SK-N-SH (cell line): ENCODE data around the gene LGR6. TPM values are rescaled to one million over a fixed set of nuclear protein-coding genes. Genes with fewer than 3 reads are reported as not detected.
A peak's percentile ranks its signal among the peaks of the same experiment; 100 is the strongest.

Experiments
- CTCF ChIA-PET: fragments of 300-600, 350-600 bp; formaldehyde crosslinking; extraction: SDS; loops from one replicate; lab custom pipeline; 2021; lab: Yijun Ruan, JAX
- POLR2A ChIA-PET: fragments of 350-600 bp; sonication (Branson Sonifier 250); formaldehyde crosslinking; extraction: SDS; loops from one replicate; lab custom pipeline; 2020; ENCODE audit warnings: antibody characterized with exemption, inconsistent platforms; lab: Yijun Ruan, JAX
- DNase-seq: peaks from one replicate; pipeline ENCODE4 v3.0.0; 2012
- H2AFZ ChIP-seq: fragments of 200-600 bp; sonication (generic); 2 replicates; pipeline ENCODE4 v1.8.1; 2016; ENCODE audit warnings: antibody characterized with exemption, mild to moderate bottlenecking, low read depth
- H3F3A ChIP-seq: fragments of 200-600 bp; sonication (generic); replicated peaks from 2 replicates; pipeline ENCODE3; 2016; ENCODE audit warnings: antibody characterized with exemption, mild to moderate bottlenecking; ENCODE audit not compliant: insufficient read depth
- H3K27ac ChIP-seq, 2 experiments: fragments of 200-500 bp in 1 of 2; fragments of 200-600 bp in 1 of 2; sonication (Bioruptor generic) in 1 of 2; sonication (generic), shearing (Covaris generic) in 1 of 2; 2 replicates each; pipeline versions ENCODE4 v1.5.1 to v1.6.1; 2014 to 2016; ENCODE audit warnings: low read depth in 2 of 2, inconsistent platforms in 1 of 2, low read length in 1 of 2, mild to moderate bottlenecking in 1 of 2, mixed read lengths in 1 of 2
- H3K27me3 ChIP-seq: fragments of 200-600 bp; sonication (generic), shearing (Covaris generic); 2 replicates; pipeline ENCODE4 v1.6.1; 2016; ENCODE audit warnings: mixed run types; ENCODE audit not compliant: insufficient read depth
- H3K36me3 ChIP-seq, 2 experiments: fragments of 200-500 bp in 1 of 2; fragments of 200-600 bp in 1 of 2; sonication (Bioruptor generic) in 1 of 2; sonication (generic) in 1 of 2; replicated peaks in 1 of 2; 2 replicates each; pipeline versions ENCODE3 to v1.5.1; 2014 to 2016; ENCODE audit warnings: low read length in 1 of 2, mild to moderate bottlenecking in 1 of 2; ENCODE audit not compliant: insufficient read depth in 2 of 2, control insufficient read depth in 1 of 2
- H3K4me1 ChIP-seq, 2 experiments: fragments of 200-500 bp in 1 of 2; fragments of 200-600 bp in 1 of 2; sonication (Bioruptor generic) in 1 of 2; sonication (generic), shearing (Covaris generic) in 1 of 2; 2 replicates each; pipeline versions ENCODE4 v1.5.1 to v1.6.1; 2014 to 2016; ENCODE audit warnings: low read depth in 1 of 2, low read length in 1 of 2, mixed run types in 1 of 2; ENCODE audit not compliant: insufficient read depth in 2 of 2, control insufficient read depth in 1 of 2
- H3K4me2 ChIP-seq: fragments of 200-600 bp; sonication (generic), shearing (Covaris generic); 2 replicates; pipeline ENCODE4 v1.6.1; 2017; ENCODE audit warnings: mixed run types
- H3K4me3 ChIP-seq, 2 experiments: fragments of 200-500 bp in 1 of 2; fragments of 200-600 bp in 1 of 2; sonication (Bioruptor generic) in 1 of 2; sonication (generic), shearing (Covaris generic) in 1 of 2; 2 replicates each; pipeline versions ENCODE4 v1.5.1 to v1.8.1; 2014 to 2016; ENCODE audit warnings: low read depth in 2 of 2, inconsistent platforms in 1 of 2, low read length in 1 of 2, mild to moderate bottlenecking in 1 of 2, mixed read lengths in 1 of 2, moderate library complexity in 1 of 2
- H3K79me2 ChIP-seq: fragments of 200-600 bp; sonication (generic); 2 replicates; pipeline ENCODE4 v1.8.1; 2017; ENCODE audit warnings: mild to moderate bottlenecking; ENCODE audit not compliant: insufficient read depth
- H3K9ac ChIP-seq: fragments of 200-600 bp; sonication (generic); 2 replicates; pipeline ENCODE4 v1.6.1; 2017; ENCODE audit warnings: mixed run types
- H3K9me2 ChIP-seq: fragments of 200-600 bp; sonication (generic); 2 replicates; pipeline ENCODE4 v1.6.1; 2017; ENCODE audit warnings: mixed run types
- H3K9me3 ChIP-seq: fragments of 200-600 bp; sonication (generic); 2 replicates; pipeline ENCODE4 v1.6.1; 2017; ENCODE audit warnings: mixed run types, mild to moderate bottlenecking, moderate library complexity
- H4K20me1 ChIP-seq: fragments of 200-600 bp; sonication (generic); 2 replicates; pipeline ENCODE4 v1.6.1; 2017; ENCODE audit warnings: mild to moderate bottlenecking, mixed run types; ENCODE audit not compliant: insufficient read depth
- CTCF ChIP-seq: fragments of 200-600 bp; sonication (generic); IDR thresholded peaks from 2 replicates; pipeline ENCODE4 v1.6.1; 2017; ENCODE audit warnings: antibody characterized with exemption, mild to moderate bottlenecking, moderate library complexity
- EZH2phosphoT487 ChIP-seq: fragments of 200-600 bp; sonication (generic); IDR thresholded peaks from 2 replicates; pipeline ENCODE4 v1.6.1; 2017; ENCODE audit warnings: low read depth, mixed run types, mild to moderate bottlenecking, antibody characterized with exemption, moderate library complexity, borderline replicate concordance
- FOSL2 ChIP-seq: IDR thresholded peaks from 2 replicates; pipeline ENCODE4 v1.4.0; 2012; ENCODE audit warnings: low read depth, mild to moderate bottlenecking, moderate library complexity, borderline replicate concordance
- FOXJ3 ChIP-seq: sonication (generic); formaldehyde crosslinking; IDR thresholded peaks from 2 replicates; pipeline ENCODE4 v1.5.1; 2020; ENCODE audit warnings: mild to moderate bottlenecking, missing genetic modification reagents
- GATA2 ChIP-seq: sonication (generic); formaldehyde crosslinking; IDR thresholded peaks from 2 replicates; pipeline ENCODE4 v1.5.0; 2020; ENCODE audit warnings: mild to moderate bottlenecking, missing genetic modification reagents
- IRF3 ChIP-seq: fragments of 150-350 bp; IDR thresholded peaks from 2 replicates; pipeline ENCODE4 v1.6.1; 2016; ENCODE audit warnings: mild to moderate bottlenecking, low read depth, low read length
- JUND ChIP-seq: IDR thresholded peaks from 2 replicates; pipeline ENCODE4 v1.4.0; 2012
- NFIC ChIP-seq: IDR thresholded peaks from 2 replicates; pipeline ENCODE4 v1.4.0; 2012; ENCODE audit warnings: borderline replicate concordance
- NRF1 ChIP-seq: IDR thresholded peaks from 2 replicates; pipeline ENCODE4 v1.6.1; 2012; ENCODE audit warnings: low read depth, mild to moderate bottlenecking, low read length
- POLR2AphosphoS5 ChIP-seq: IDR thresholded peaks from 2 replicates; pipeline ENCODE4 v1.6.1; 2012; ENCODE audit warnings: low read depth, low read length
- REST ChIP-seq: IDR thresholded peaks from 2 replicates; pipeline ENCODE4 v1.6.1; 2012; ENCODE audit warnings: mild to moderate bottlenecking, low read depth, low read length, moderate library complexity
- RFX5 ChIP-seq: IDR thresholded peaks from 2 replicates; pipeline ENCODE4 v1.6.1; 2012; ENCODE audit warnings: mild to moderate bottlenecking, improper control_type of control experiment, low read length
- RXRA ChIP-seq: IDR thresholded peaks from 2 replicates; pipeline ENCODE4 v1.4.0; 2012; ENCODE audit warnings: low read depth, mild to moderate bottlenecking, borderline replicate concordance
- SIN3A ChIP-seq: IDR thresholded peaks from 2 replicates; pipeline ENCODE4 v1.6.1; 2012; ENCODE audit warnings: low read depth, mild to moderate bottlenecking, low read length, moderate library complexity, borderline replicate concordance
- TAF1 ChIP-seq: IDR thresholded peaks from 2 replicates; pipeline ENCODE4 v1.6.1; 2012; ENCODE audit warnings: low read depth, mild to moderate bottlenecking, low read length, moderate library complexity, borderline replicate concordance
- TCF12 ChIP-seq: IDR thresholded peaks from 2 replicates; pipeline ENCODE4 v1.4.0; 2012
- TEAD4 ChIP-seq: IDR thresholded peaks from 2 replicates; pipeline ENCODE4 v1.4.0; 2012; ENCODE audit warnings: mild to moderate bottlenecking, borderline replicate concordance; ENCODE audit not compliant: insufficient read depth
- ZBTB33 ChIP-seq: IDR thresholded peaks from 2 replicates; pipeline ENCODE4 v1.4.0; 2012; ENCODE audit warnings: low read depth, borderline replicate concordance
- WGBS: methylation state at CpG from one replicate; pipeline ENCODE4 v1.1.6; 2017; ENCODE audit warnings: low lambda C conversion rate; 5-methylcytosine and 5-hydroxymethylcytosine counted together
- polyA plus RNA-seq, 3 experiments: library from polyadenylated mRNA; depleted of rRNA; stranded (reverse); fragments of >200 nt; gene quantifications; 2 replicates each; pipeline ENCODE4 v1.2.3, GENCODE V29; 2012

Gene LGR6
- polyA plus RNA-seq, 1 of the 3 experiments (the other 2 are of a cell fraction): 0.03 TPM

- no peak overlapping the region for H3K4me3 ChIP-seq
- H3K9me3 ChIP-seq: no peaks in the 10 kb centered on the region
- peak overlapping the region in 1 of 2 experiments; percentile 85; a peak in 1 of 4 replicates for H3K27ac ChIP-seq
- WGBS: 90% methylated on average over 3 of the region's 7 CpGs
- H3K9ac ChIP-seq: no peak overlapping the region
- no peaks in the 10 kb centered on the region for H3K36me3 ChIP-seq
- peaks cover 0 to 48% of the 10 kb centered on the region in 2 experiments; a peak in 1 of 4 replicates for H3K4me1 ChIP-seq
- ChIA-PET CTCF (interaction anchor here (0.7 to 3.8 kb wide), 4 partner anchors 17 to 82 kb away, joined by 3 to 16 read pairs (median 10); no protein-coding TSS in a partner anchor), POLR2A (no interaction called here)
- H3F3A ChIP-seq: no peaks in the 10 kb centered on the region
- no peak overlapping the region for H3K4me2 ChIP-seq
- TF ChIP-seq FOXJ3 (CRISPR knock-in tag): no peak
- no peak for TF ChIP-seq GATA2 (CRISPR knock-in tag)
- no peak for TF ChIP-seq RXRA
- TF ChIP-seq TCF12: no peak
- TF ChIP-seq SIN3A: no peak
- TF ChIP-seq POLR2AphosphoS5: no peak
- no peak for TF ChIP-seq FOSL2
- no peak for TF ChIP-seq TEAD4
- no peak for TF ChIP-seq NFIC
- no peak for TF ChIP-seq ZBTB33
- no peak for TF ChIP-seq IRF3
- no peak for TF ChIP-seq JUND
- TF ChIP-seq REST: no peak
- TF ChIP-seq TAF1: no peak
- TF ChIP-seq CTCF: no peak
- no peak for TF ChIP-seq EZH2phosphoT487
- no peak for TF ChIP-seq RFX5
- no peak for TF ChIP-seq NRF1
- DNase-seq: no peak
- no peaks in the 10 kb centered on the region for H3K27me3 ChIP-seq
- H3K9me2 ChIP-seq: no peaks in the 10 kb centered on the region
- no peaks in the 10 kb centered on the region for H3K79me2 ChIP-seq
- H2AFZ ChIP-seq: no peak overlapping the region
- no peaks in the 10 kb centered on the region for H4K20me1 ChIP-seq
Observed at GRCh38 chr1:202168861-202169260, 24.7 kb upstream of the LGR6 start.
